Peyer's patch (tissue), 4 donors: Measurements from ENCODE around the gene AKAP13. TPM values are rescaled to one million over a fixed set of nuclear protein-coding genes. Genes with fewer than 3 reads are reported as not detected.

Experiments used
- DNase-seq, 3 donors: peaks; one replicate each; pipeline ENCODE4 v3.0.0-alpha.2; 2017 to 2019
- H3K27ac ChIP-seq, 4 donors: fragments of 200-600 bp; sonication (generic); one replicate each; pipeline ENCODE4 v1.5.1; 2016 to 2019
- H3K27me3 ChIP-seq, 2 donors: fragments of 200-600 bp; sonication (generic); one replicate each; pipeline ENCODE4 v1.5.1; 2019
- H3K36me3 ChIP-seq, 3 donors: fragments of 200-600 bp; sonication (generic); one replicate each; pipeline ENCODE4 v1.5.1; 2016 to 2019
- H3K4me1 ChIP-seq, 4 donors: fragments of 200-600 bp; sonication (generic); one replicate each; pipeline ENCODE4 v1.5.1; 2016 to 2019
- H3K4me3 ChIP-seq, 4 donors: fragments of 200-600 bp; sonication (generic); 1 replicate in 3 of 4; 2 replicates in 1 of 4; pipeline ENCODE4 v1.5.1; 2016 to 2019; ENCODE audit warnings: mild to moderate bottlenecking in 1 of 4
- H3K9me3 ChIP-seq, 4 donors: fragments of 200-600 bp; sonication (generic); one replicate each; pipeline ENCODE4 v1.5.1; 2016 to 2019; ENCODE audit warnings: mild to moderate bottlenecking in 1 of 4
- CTCF ChIP-seq, 6 experiments: fragments of 450-650 bp in 4 of 6; fragments of 200-600 bp in 2 of 6; sonication (generic) in 1 of 6; IDR thresholded peaks; one replicate each; pipeline ENCODE4 v1.5.1; 2017 to 2019; ENCODE audit warnings: antibody characterized with exemption in 6 of 6, mild to moderate bottlenecking in 3 of 6, moderate library complexity in 1 of 6
- POLR2A ChIP-seq, 2 donors: fragments of 450-650 bp; IDR thresholded peaks; one replicate each; pipeline ENCODE4 v1.5.1; 2017; ENCODE audit warnings: antibody characterized with exemption in 2 of 2, mild to moderate bottlenecking in 2 of 2, moderate library complexity in 2 of 2
- total RNA-seq, 4 donors: library from RNA; depleted of rRNA; stranded (reverse); fragments of >200 nt; gene quantifications; one replicate each; pipeline ENCODE4 v1.1.0, GENCODE V29; 2016

The AKAP13 gene
- total RNA-seq, 4 donors from 2014 or later, result 166 to 742 (median 242) TPM

GRCh38 chr15:85443593-85444087 is 63.2 kb downstream of the AKAP13 start:
- DNase-seq, result no peak
- no peaks in the 10 kb centered on the region for H3K36me3 ChIP-seq
- peaks cover 0 to 27% (median 6%) of the 10 kb centered on the region in 4 donors for H3K4me1 ChIP-seq
- no peaks in the 10 kb centered on the region for H3K27me3 ChIP-seq
- no peak overlapping the region for H3K4me3 ChIP-seq
- peak overlapping the region in 1 of 4 donors; percentile 4 for H3K27ac ChIP-seq
- TF ChIP-seq POLR2A (IDR thresholded peaks at IDR 0.05) (no peak), CTCF (IDR thresholded peaks at IDR 0.05) (peak in 1 of 6 experiments; percentile 27)
- no peaks in the 10 kb centered on the region for H3K9me3 ChIP-seq

GRCh38 chr15:85444122-85444745 is 63.8 kb downstream of the AKAP13 start:
- Histone ChIP-seq H3K4me1 (peaks cover 0 to 27% (median 6%) of the 10 kb centered on the region in 4 donors), H3K27me3 (no peaks in the 10 kb centered on the region), H3K36me3 (no peaks in the 10 kb centered on the region), H3K27ac (peak overlapping the region in 2 of 4 donors; percentile 4 to 15), H3K4me3 (no peak overlapping the region), H3K9me3 (no peaks in the 10 kb centered on the region)
- TF ChIP-seq POLR2A (IDR thresholded peaks at IDR 0.05), result no peak
- TF ChIP-seq CTCF (IDR thresholded peaks at IDR 0.05), result no peak
- no peak for DNase-seq

GRCh38 chr15:85445361-85445760 is 65.0 kb downstream of the AKAP13 start:
- Histone ChIP-seq H3K4me1 (peaks cover 0 to 27% (median 6%) of the 10 kb centered on the region in 4 donors), H3K27ac (no peak overlapping the region), H3K4me3 (no peak overlapping the region), H3K36me3 (no peaks in the 10 kb centered on the region), H3K27me3 (no peaks in the 10 kb centered on the region), H3K9me3 (no peaks in the 10 kb centered on the region)
- TF ChIP-seq POLR2A (IDR thresholded peaks at IDR 0.05) (no peak), CTCF (IDR thresholded peaks at IDR 0.05) (no peak)
- DNase-seq, result no peak

- no peaks in the 10 kb centered on the region for H3K36me3 ChIP-seq
- H3K4me1 ChIP-seq, result peaks cover 0 to 4% (median 0%) of the 10 kb centered on the region in 4 donors
- no peak for DNase-seq
- H3K9me3 ChIP-seq, result peaks cover 0 to 7% (median 0%) of the 10 kb centered on the region in 4 donors
- no peak overlapping the region for H3K27ac ChIP-seq
- H3K27me3 ChIP-seq, result no peaks in the 10 kb centered on the region
- TF ChIP-seq POLR2A (IDR thresholded peaks at IDR 0.05), result no peak
- no peak for TF ChIP-seq CTCF (IDR thresholded peaks at IDR 0.05)
- no peak overlapping the region for H3K4me3 ChIP-seq
Measured at GRCh38 chr15:85451099-85451700, 70.8 kb downstream of the AKAP13 start.

GRCh38 chr15:85452436-85452835 is 72.0 kb downstream of the AKAP13 start:
- Histone ChIP-seq H3K36me3 (no peaks in the 10 kb centered on the region), H3K9me3 (peaks cover 0 to 7% (median 0%) of the 10 kb centered on the region in 4 donors), H3K27ac (no peak overlapping the region), H3K4me3 (no peak overlapping the region), H3K4me1 (peaks cover 0 to 4% (median 2%) of the 10 kb centered on the region in 4 donors), H3K27me3 (no peaks in the 10 kb centered on the region)
- no peak for TF ChIP-seq CTCF (IDR thresholded peaks at IDR 0.05)
- no peak for TF ChIP-seq POLR2A (IDR thresholded peaks at IDR 0.05)
- no peak for DNase-seq
